Stimulated activated CD4-positive, alpha-beta T cell treated with anti-CD3 and anti-CD28 coated beads, Interleukin-2, amount 100 ng/mL, for 4 hours (primary cell): ENCODE data around the gene MTFR2.

Source experiments
- DNase-seq: peaks from one replicate; pipeline ENCODE4 v3.0.0-alpha.2; 2020; ENCODE audit warnings: low read depth

Gene MTFR2

DNA sequence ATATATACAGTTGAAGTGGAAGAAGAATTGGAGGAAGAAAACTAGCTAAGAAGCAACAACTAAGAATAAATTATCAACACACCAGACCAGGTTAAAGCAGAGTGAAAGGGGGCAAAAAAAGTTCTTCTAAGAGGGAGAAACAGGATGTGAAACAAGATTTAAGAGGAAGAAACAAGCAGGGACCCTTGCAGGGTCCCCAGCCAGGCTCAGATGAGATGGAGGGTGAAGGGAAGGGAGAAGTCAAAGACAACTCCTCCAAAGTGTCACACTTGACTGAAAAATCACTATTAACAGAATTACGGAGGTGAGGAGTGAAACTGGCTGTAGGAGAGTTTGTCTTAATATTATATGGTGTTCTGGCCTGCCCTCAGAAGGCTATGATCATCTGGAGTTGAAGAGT, 65.4 kb downstream of the MTFR2 start:
- no peak for DNase-seq

DNA sequence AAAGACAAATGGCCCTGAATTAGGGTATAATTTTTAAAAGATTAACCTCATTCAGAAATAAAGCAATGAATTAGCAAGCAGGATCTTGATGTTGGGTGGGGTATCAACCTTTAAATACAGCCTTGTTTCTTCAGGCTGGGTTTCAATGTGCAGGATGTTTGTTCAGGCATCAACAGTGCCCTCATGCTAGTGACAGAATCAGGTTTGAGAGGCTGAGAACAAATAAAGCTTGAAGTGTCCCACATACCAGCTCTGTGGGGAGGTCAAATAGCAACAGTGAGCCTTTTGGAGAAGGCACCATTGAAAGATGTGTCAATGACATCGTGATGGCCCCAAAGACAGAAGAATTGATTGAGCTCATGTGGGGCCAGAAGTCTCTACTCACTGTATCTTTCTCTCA, 68.2 kb downstream of the MTFR2 start:
- no peak for DNase-seq

DNA sequence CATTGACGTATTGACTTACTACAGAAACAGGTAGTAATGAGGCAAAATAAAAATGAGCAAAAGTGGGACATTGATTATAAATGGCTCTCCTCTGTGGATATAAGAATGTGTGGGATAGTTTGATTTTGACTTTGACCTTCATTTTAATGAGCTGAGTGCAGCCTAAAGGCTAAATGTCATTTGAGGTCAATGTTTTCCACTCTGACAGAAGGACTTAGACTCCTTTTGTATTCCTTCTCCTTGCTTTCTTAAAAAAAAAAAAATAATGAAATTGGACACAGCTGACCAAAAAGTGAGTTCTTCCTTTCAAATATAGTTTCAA, 68.6 kb downstream of the MTFR2 start:
- DNase-seq, result no peak
